B cell (primary cell): ENCODE results near the gene UNC13C. TPM values are rescaled to one million over a fixed set of nuclear protein-coding genes. Genes with fewer than 3 reads are reported as not detected.

Experiments used
- ATAC-seq: fragments of 200-7000 bp; cut with Tn5 transposase; one replicate; pipeline ENCODE4 v1.10.0; 2021; ENCODE audit warnings: low read depth, mild to moderate bottlenecking, moderate number of reproducible peaks, moderate library complexity
- CTCF ChIA-PET: fragments of 350-600 bp; sonication (Branson Sonifier 250); formaldehyde crosslinking; loops from one replicate; lab custom pipeline; 2021; ENCODE audit warnings: antibody characterized with exemption, inconsistent platforms; lab: Charles Lee
- POLR2A ChIA-PET: fragments of 350-600 bp; sonication (Branson Sonifier 250); formaldehyde crosslinking; loops from one replicate; lab custom pipeline; 2021; ENCODE audit warnings: antibody characterized with exemption; lab: Charles Lee
- DNase-seq: peaks from one replicate; pipeline ENCODE4 v3.0.0; 2013
- H2AFZ ChIP-seq: 2 replicates; pipeline ENCODE4 v1.6.1; 2012; ENCODE audit warnings: mild to moderate bottlenecking, low read depth, low read length; ENCODE audit not compliant: insufficient read depth, poor library complexity, severe bottlenecking
- H3K27ac ChIP-seq, 2 donors: 1 replicate in 1 of 2; 2 replicates in 1 of 2; pipeline ENCODE4 v1.5.1; 2012 to 2013; ENCODE audit warnings: low read length in 2 of 2, mild to moderate bottlenecking in 2 of 2, moderate library complexity in 1 of 2
- H3K27me3 ChIP-seq, 4 experiments: fragments of 200-600 bp in 1 of 4; sonication (generic) in 1 of 4; replicated peaks in 1 of 4; 1 replicate in 2 of 4; 2 replicates in 2 of 4; pipeline versions ENCODE4 v1.6.1 to v1.7.0; 2013 to 2016; ENCODE audit warnings: low read length in 3 of 4, mild to moderate bottlenecking in 2 of 4, mixed read lengths in 1 of 4, moderate library complexity in 1 of 4; ENCODE audit not compliant: insufficient read depth in 4 of 4, control insufficient read depth in 3 of 4; ENCODE audit errors: control extremely low read depth in 1 of 4
- H3K36me3 ChIP-seq, 2 experiments: replicated peaks in 1 of 2; 1 replicate in 1 of 2; 2 replicates in 1 of 2; pipeline versions ENCODE4 v1.6.1 to v1.7.1; 2013; ENCODE audit warnings: low read length in 1 of 2; ENCODE audit not compliant: insufficient read depth in 2 of 2, control insufficient read depth in 1 of 2; ENCODE audit errors: control extremely low read depth in 1 of 2, extremely low read depth in 1 of 2
- H3K4me1 ChIP-seq, 2 donors: fragments of 200-600 bp in 1 of 2; sonication (generic) in 1 of 2; 1 replicate in 1 of 2; 2 replicates in 1 of 2; pipeline versions ENCODE4 v1.5.1 to v1.6.1; 2013 to 2017; ENCODE audit warnings: low read length in 2 of 2; ENCODE audit not compliant: control insufficient read depth in 2 of 2, insufficient read depth in 2 of 2
- H3K4me2 ChIP-seq: replicated peaks from 2 replicates; pipeline ENCODE3; 2012; ENCODE audit warnings: mild to moderate bottlenecking, low read depth, low read length; ENCODE audit not compliant: poor library complexity, severe bottlenecking
- H3K4me3 ChIP-seq, 5 experiments: fragments of 200-600 bp in 1 of 5; sonication (generic) in 1 of 5; 1 replicate in 3 of 5; 2 replicates in 2 of 5; pipeline versions ENCODE4 v1.5.1 to v1.7.0; 2011 to 2016; ENCODE audit warnings: low read length in 4 of 5, mild to moderate bottlenecking in 4 of 5, low read depth in 2 of 5, control low read depth in 1 of 5, moderate library complexity in 1 of 5; ENCODE audit not compliant: insufficient read depth in 1 of 5; ENCODE audit errors: control extremely low read depth in 1 of 5, extremely low read depth in 1 of 5
- H3K79me2 ChIP-seq: fragments of 200-600 bp; sonication (generic); one replicate; pipeline ENCODE4 v1.6.0; 2016; ENCODE audit warnings: low read length; ENCODE audit not compliant: control insufficient read depth, insufficient read depth
- H3K9ac ChIP-seq: fragments of 200-600 bp; sonication (generic); 2 replicates; pipeline ENCODE4 v1.6.1; 2017; ENCODE audit warnings: mild to moderate bottlenecking, low read length, moderate library complexity
- H3K9me3 ChIP-seq, 3 donors: one replicate each; pipeline versions ENCODE4 v1.6.1 to v1.7.1; 2013; ENCODE audit warnings: low read length in 2 of 3; ENCODE audit not compliant: control insufficient read depth in 2 of 3, insufficient read depth in 1 of 3; ENCODE audit errors: control extremely low read depth in 1 of 3
- H4K20me1 ChIP-seq: 2 replicates; pipeline ENCODE4 v1.6.0; 2012; ENCODE audit warnings: mild to moderate bottlenecking, low read length; ENCODE audit not compliant: insufficient read depth, control insufficient read depth, poor library complexity, severe bottlenecking
- H3K27ac Mint-ChIP-seq: one replicate; pipeline ENCODE4 v1.8.0; 2021; ENCODE audit warnings: mixed read lengths
- H3K27me3 Mint-ChIP-seq: one replicate; pipeline ENCODE4 v1.8.0; 2021; ENCODE audit warnings: mixed read lengths
- H3K4me1 Mint-ChIP-seq: one replicate; pipeline ENCODE4 v1.8.0; 2021; ENCODE audit warnings: mixed read lengths
- H3K4me3 Mint-ChIP-seq: one replicate; pipeline ENCODE4 v1.8.0; 2021; ENCODE audit warnings: mixed read lengths
- H3K9me3 Mint-ChIP-seq: one replicate; pipeline ENCODE4 v1.8.0; 2022; ENCODE audit warnings: mixed read lengths; ENCODE audit not compliant: insufficient read depth
- EZH2 ChIP-seq: IDR thresholded peaks from 2 replicates; pipeline ENCODE4 v1.6.1; 2012; ENCODE audit warnings: borderline replicate concordance, low read depth, mild to moderate bottlenecking, moderate library complexity, low read length; ENCODE audit not compliant: insufficient read depth, poor library complexity, severe bottlenecking
- WGBS: methylation state at CpG from one replicate; pipeline ENCODE4 v1.1.5; 2013; ENCODE audit warnings: missing lambda C conversion rate; ENCODE audit not compliant: insufficient coverage; 5-methylcytosine and 5-hydroxymethylcytosine counted together
- intact Hi-C: fragments of 100-400 bp; cut with micrococcal nuclease; formaldehyde crosslinking; loops from one replicate; pipeline ENCODE4 v1.10.0; 2022
- polyA plus RNA-seq: library from polyadenylated mRNA; depleted of rRNA; stranded (reverse); fragments of >200 nt; gene quantifications from 2 replicates; pipeline ENCODE4 v1.2.3, GENCODE V29; 2012
- total RNA-seq, 2 donors: library from RNA; stranded (reverse); fragments of 120-200 nt in 1 of 2; gene quantifications; 1 replicate in 1 of 2; 2 replicates in 1 of 2; pipeline versions ENCODE4 v1.2.3 to v1.2.4, GENCODE V29; 2013 to 2022
- TF ChIP-seq, protein P1 (sequence below): fragments of 200-600 bp; IDR thresholded peaks from one replicate; pipeline ENCODE4 v1.8.0; 2022; ENCODE audit warnings: antibody characterized with exemption, mild to moderate bottlenecking

UNC13C gene
- total and polyA plus RNA-seq, 2 donors (not counting 1 experiment from before 2014, with no cell fraction given), result not detected

DNA sequence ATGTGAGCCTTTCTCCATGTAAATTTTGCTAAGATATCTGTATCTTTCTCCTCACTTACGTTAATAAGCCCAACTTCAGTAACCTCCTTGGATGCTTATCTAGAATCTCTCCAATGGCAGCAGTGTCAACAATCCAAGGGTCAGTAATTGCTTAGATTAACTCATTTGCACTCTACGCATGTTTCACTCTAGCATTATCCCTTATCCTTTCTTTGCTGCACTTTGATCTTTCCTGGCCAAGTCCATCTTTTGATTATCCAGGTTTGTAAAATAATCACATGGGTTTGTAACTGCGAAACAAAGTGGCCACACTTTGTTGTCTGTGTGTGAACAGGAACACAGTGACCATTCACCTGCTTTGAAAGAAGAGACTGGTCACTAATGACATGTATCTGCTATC lies 640.9 kb downstream of the UNC13C start:
- H3K4me1 Mint-ChIP-seq, result no peaks in the 10 kb centered on the region
- H3K27me3 Mint-ChIP-seq, result no peaks in the 10 kb centered on the region
- Histone ChIP-seq H3K4me2 (no peak overlapping the region), H3K4me3 (no peak overlapping the region), H3K9ac (no peak overlapping the region), H3K79me2 (no peaks in the 10 kb centered on the region), H2AFZ (no peak overlapping the region), H3K27ac (no peak overlapping the region), H3K36me3 (no peaks in the 10 kb centered on the region), H4K20me1 (no peaks in the 10 kb centered on the region), H3K9me3 (no peaks in the 10 kb centered on the region), H3K27me3 (no peaks in the 10 kb centered on the region), H3K4me1 (no peaks in the 10 kb centered on the region)
- intact Hi-C loops, result no loop called here
- no peak for ATAC-seq
- ChIA-PET POLR2A (no interaction called here), CTCF (no interaction called here)
- H3K9me3 Mint-ChIP-seq, result no peaks in the 10 kb centered on the region
- H3K4me3 Mint-ChIP-seq, result no peak overlapping the region
- 93% methylated on average over 2 of the region's 3 CpGs for WGBS
- H3K27ac Mint-ChIP-seq, result no peak overlapping the region
- DNase-seq, result no peak
- TF ChIP-seq EZH2, result no peak
- TF ChIP-seq, protein P1, sequence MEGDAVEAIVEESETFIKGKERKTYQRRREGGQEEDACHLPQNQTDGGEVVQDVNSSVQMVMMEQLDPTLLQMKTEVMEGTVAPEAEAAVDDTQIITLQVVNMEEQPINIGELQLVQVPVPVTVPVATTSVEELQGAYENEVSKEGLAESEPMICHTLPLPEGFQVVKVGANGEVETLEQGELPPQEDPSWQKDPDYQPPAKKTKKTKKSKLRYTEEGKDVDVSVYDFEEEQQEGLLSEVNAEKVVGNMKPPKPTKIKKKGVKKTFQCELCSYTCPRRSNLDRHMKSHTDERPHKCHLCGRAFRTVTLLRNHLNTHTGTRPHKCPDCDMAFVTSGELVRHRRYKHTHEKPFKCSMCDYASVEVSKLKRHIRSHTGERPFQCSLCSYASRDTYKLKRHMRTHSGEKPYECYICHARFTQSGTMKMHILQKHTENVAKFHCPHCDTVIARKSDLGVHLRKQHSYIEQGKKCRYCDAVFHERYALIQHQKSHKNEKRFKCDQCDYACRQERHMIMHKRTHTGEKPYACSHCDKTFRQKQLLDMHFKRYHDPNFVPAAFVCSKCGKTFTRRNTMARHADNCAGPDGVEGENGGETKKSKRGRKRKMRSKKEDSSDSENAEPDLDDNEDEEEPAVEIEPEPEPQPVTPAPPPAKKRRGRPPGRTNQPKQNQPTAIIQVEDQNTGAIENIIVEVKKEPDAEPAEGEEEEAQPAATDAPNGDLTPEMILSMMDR, result no peak

DNA sequence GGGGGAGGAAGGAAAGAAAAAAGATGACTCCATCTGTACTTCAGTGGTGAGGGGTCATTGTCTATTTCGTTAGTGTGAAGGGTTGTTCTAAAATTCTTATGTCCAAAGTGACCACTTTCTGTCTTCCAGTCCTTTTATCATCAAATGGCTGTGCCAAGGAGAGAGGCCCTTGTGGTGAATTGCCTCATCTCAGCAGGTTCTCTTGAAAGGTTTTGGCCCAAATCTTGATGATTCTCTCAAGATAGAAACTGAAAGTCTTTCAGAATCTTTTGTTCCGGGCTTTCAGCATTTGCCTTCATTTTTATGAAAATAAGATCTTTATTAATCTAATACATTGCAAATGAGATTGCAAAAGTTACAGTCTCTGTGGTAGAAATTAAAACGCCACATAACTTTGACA lies 642.7 kb downstream of the UNC13C start:
- ChIA-PET POLR2A (no interaction called here), CTCF (no interaction called here)
- Histone ChIP-seq H3K4me2 (no peak overlapping the region), H3K9ac (no peak overlapping the region), H2AFZ (no peak overlapping the region), H3K9me3 (no peaks in the 10 kb centered on the region), H3K27me3 (no peaks in the 10 kb centered on the region), H3K4me3 (no peak overlapping the region), H4K20me1 (no peaks in the 10 kb centered on the region), H3K4me1 (no peaks in the 10 kb centered on the region), H3K36me3 (no peaks in the 10 kb centered on the region), H3K79me2 (no peaks in the 10 kb centered on the region), H3K27ac (no peak overlapping the region)
- H3K27me3 Mint-ChIP-seq, result no peaks in the 10 kb centered on the region
- DNase-seq (no peak), ATAC-seq (no peak)
- no peak overlapping the region for H3K4me3 Mint-ChIP-seq
- intact Hi-C loops, result no loop called here
- no peaks in the 10 kb centered on the region for H3K9me3 Mint-ChIP-seq
- H3K27ac Mint-ChIP-seq, result no peak overlapping the region
- TF ChIP-seq, protein P1, result no peak
- no peak for TF ChIP-seq EZH2
- no CpG with 5 or more reads among the region's 3 CpGs for WGBS
- H3K4me1 Mint-ChIP-seq, result no peaks in the 10 kb centered on the region
